Activated CD4-positive, alpha-beta T cell treated with anti-CD3 and anti-CD28 coated beads, Interleukin-2, amount 10 ng/mL, durations not matched to agents 24 days and 14 days (primary cell): Measurements from ENCODE around the gene ACTR6. TPM values are rescaled to one million over a fixed set of nuclear protein-coding genes. Genes with fewer than 3 reads are reported as not detected.
A peak's percentile ranks its signal among the peaks of the same experiment; 100 is the strongest.
"Not testable (repeated sequence)": the region's sequence is repeated elsewhere in the genome, so short reads cannot be mapped to it uniquely, and the experiment has no call there.

Experiments used
- DNase-seq: peaks from one replicate; pipeline ENCODE4 v3.0.0; 2022
- H3K27ac Mint-ChIP-seq: one replicate; pipeline ENCODE4 v1.8.0; 2022; ENCODE audit warnings: mild to moderate bottlenecking, mixed read lengths
- H3K27me3 Mint-ChIP-seq: one replicate; pipeline ENCODE4 v1.8.0; 2022; ENCODE audit warnings: mixed read lengths
- H3K36me3 Mint-ChIP-seq: one replicate; pipeline ENCODE4 v1.8.0; 2022; ENCODE audit warnings: low read depth, mild to moderate bottlenecking, mixed read lengths
- H3K4me1 Mint-ChIP-seq: one replicate; pipeline ENCODE4 v1.8.0; 2021; ENCODE audit warnings: mixed read lengths
- H3K4me3 Mint-ChIP-seq: one replicate; pipeline ENCODE4 v1.8.0; 2022; ENCODE audit warnings: mild to moderate bottlenecking, moderate library complexity, mixed read lengths
- H3K9me3 Mint-ChIP-seq: one replicate; pipeline ENCODE4 v1.8.0; 2021; ENCODE audit warnings: mixed read lengths
- intact Hi-C: fragments of 100-400 bp; cut with micrococcal nuclease; formaldehyde crosslinking; loops from one replicate; pipeline ENCODE4 v1.15.1; 2023
- total RNA-seq: library from RNA; stranded (reverse); gene quantifications from 2 replicates; pipeline ENCODE4 v1.2.3, GENCODE V29; 2022

The ACTR6 gene
- total RNA-seq, 1 donor from 2014 or later: 33.7 TPM

- intact Hi-C loops: no loop called here
- H3K27me3 Mint-ChIP-seq: no peaks in the 10 kb centered on the region
Measured at GRCh38 chr12:100249941-100250340, 49.3 kb downstream of the ACTR6 start.

GRCh38 chr12:100251917-100252316 lies 51.3 kb downstream of the ACTR6 start:
- H3K27me3 Mint-ChIP-seq: no peaks in the 10 kb centered on the region
- intact Hi-C loops: no loop called here
- no peak for DNase-seq
- no peak overlapping the region for H3K4me3 Mint-ChIP-seq
- H3K4me1 Mint-ChIP-seq: no peaks in the 10 kb centered on the region
- no peaks in the 10 kb centered on the region for H3K9me3 Mint-ChIP-seq
- H3K27ac Mint-ChIP-seq: no peak overlapping the region
- no peaks in the 10 kb centered on the region for H3K36me3 Mint-ChIP-seq

More at GRCh38 chr12:100249941-100250340, 49.3 kb downstream of the ACTR6 start:
- DNase-seq: no peak
- Mint-ChIP-seq H3K9me3 (no peaks in the 10 kb centered on the region), H3K27ac (no peak overlapping the region), H3K36me3 (no peaks in the 10 kb centered on the region), H3K4me3 (no peak overlapping the region), H3K4me1 (no peaks in the 10 kb centered on the region)

- Mint-ChIP-seq H3K27me3 (no peaks in the 10 kb centered on the region), H3K4me3 (no peak overlapping the region), H3K27ac (no peak overlapping the region), H3K9me3 (no peaks in the 10 kb centered on the region), H3K36me3 (no peaks in the 10 kb centered on the region), H3K4me1 (peaks cover 8% of the 10 kb centered on the region)
- DNase-seq: no peak
- intact Hi-C loops: no loop called here
Measured at GRCh38 chr12:100253437-100253836, 52.8 kb downstream of the ACTR6 start.

- no peak for DNase-seq
- no peak overlapping the region for H3K27ac Mint-ChIP-seq
- H3K9me3 Mint-ChIP-seq: no peaks in the 10 kb centered on the region
- H3K4me1 Mint-ChIP-seq: peaks cover 10% of the 10 kb centered on the region
- H3K36me3 Mint-ChIP-seq: no peaks in the 10 kb centered on the region
- intact Hi-C loops: no loop called here
- H3K27me3 Mint-ChIP-seq: no peaks in the 10 kb centered on the region
- H3K4me3 Mint-ChIP-seq: no peak overlapping the region
Measured at GRCh38 chr12:100254876-100255275, 54.3 kb downstream of the ACTR6 start.

GRCh38 chr12:100258127-100258526 lies 57.5 kb downstream of the ACTR6 start:
- Mint-ChIP-seq H3K9me3 (no peaks in the 10 kb centered on the region), H3K27me3 (no peaks in the 10 kb centered on the region), H3K4me1 (peaks cover 10% of the 10 kb centered on the region), H3K36me3 (no peaks in the 10 kb centered on the region), H3K27ac (no peak overlapping the region), H3K4me3 (no peak overlapping the region)
- intact Hi-C loops: no loop called here
- no peak for DNase-seq

- Mint-ChIP-seq H3K4me3 (no peak overlapping the region), H3K27me3 (no peaks in the 10 kb centered on the region), H3K9me3 (no peaks in the 10 kb centered on the region), H3K4me1 (peaks cover 11% of the 10 kb centered on the region), H3K27ac (no peak overlapping the region), H3K36me3 (peaks cover 2% of the 10 kb centered on the region)
- intact Hi-C loops: no loop called here
- no peak for DNase-seq
Measured at GRCh38 chr12:100263131-100263530, 62.5 kb downstream of the ACTR6 start.

GRCh38 chr12:100265107-100265506 lies 64.5 kb downstream of the ACTR6 start:
- H3K9me3 Mint-ChIP-seq, H3K36me3 Mint-ChIP-seq, H3K27ac Mint-ChIP-seq, H3K27me3 Mint-ChIP-seq, DNase-seq, H3K4me3 Mint-ChIP-seq: not testable (repeated sequence)
- intact Hi-C loops: loop anchor here (5.0 kb wide), 2 partner anchors 67 to 1797 kb away; partner anchors contain the start of gene WASHC3
- H3K4me1 Mint-ChIP-seq: peaks cover 17% of the 10 kb centered on the region

- Mint-ChIP-seq H3K4me1 (peaks cover 20% of the 10 kb centered on the region), H3K4me3 (peak overlapping the region; percentile 98), H3K27me3 (no peaks in the 10 kb centered on the region), H3K27ac (peak overlapping the region; percentile 99), H3K9me3 (no peaks in the 10 kb centered on the region), H3K36me3 (peaks cover 3% of the 10 kb centered on the region)
- no peak for DNase-seq
- intact Hi-C loops: loop anchor here (5.0 kb wide), 2 partner anchors 66 to 1796 kb away; partner anchors contain the start of gene WASHC3
Measured at GRCh38 chr12:100265732-100266584, 65.3 kb downstream of the ACTR6 start.

GRCh38 chr12:100266585-100266834 lies 65.9 kb downstream of the ACTR6 start:
- intact Hi-C loops: loop anchor here (5.0 kb wide), 2 partner anchors 66 to 1796 kb away; partner anchors contain the start of gene WASHC3
- Mint-ChIP-seq H3K27ac (peak overlapping the region; percentile 99), H3K9me3 (no peaks in the 10 kb centered on the region), H3K4me3 (peak overlapping the region; percentile 98), H3K36me3 (peaks cover 3% of the 10 kb centered on the region), H3K27me3 (no peaks in the 10 kb centered on the region), H3K4me1 (peaks cover 20% of the 10 kb centered on the region)
- DNase-seq: peak; percentile 98

DNA sequence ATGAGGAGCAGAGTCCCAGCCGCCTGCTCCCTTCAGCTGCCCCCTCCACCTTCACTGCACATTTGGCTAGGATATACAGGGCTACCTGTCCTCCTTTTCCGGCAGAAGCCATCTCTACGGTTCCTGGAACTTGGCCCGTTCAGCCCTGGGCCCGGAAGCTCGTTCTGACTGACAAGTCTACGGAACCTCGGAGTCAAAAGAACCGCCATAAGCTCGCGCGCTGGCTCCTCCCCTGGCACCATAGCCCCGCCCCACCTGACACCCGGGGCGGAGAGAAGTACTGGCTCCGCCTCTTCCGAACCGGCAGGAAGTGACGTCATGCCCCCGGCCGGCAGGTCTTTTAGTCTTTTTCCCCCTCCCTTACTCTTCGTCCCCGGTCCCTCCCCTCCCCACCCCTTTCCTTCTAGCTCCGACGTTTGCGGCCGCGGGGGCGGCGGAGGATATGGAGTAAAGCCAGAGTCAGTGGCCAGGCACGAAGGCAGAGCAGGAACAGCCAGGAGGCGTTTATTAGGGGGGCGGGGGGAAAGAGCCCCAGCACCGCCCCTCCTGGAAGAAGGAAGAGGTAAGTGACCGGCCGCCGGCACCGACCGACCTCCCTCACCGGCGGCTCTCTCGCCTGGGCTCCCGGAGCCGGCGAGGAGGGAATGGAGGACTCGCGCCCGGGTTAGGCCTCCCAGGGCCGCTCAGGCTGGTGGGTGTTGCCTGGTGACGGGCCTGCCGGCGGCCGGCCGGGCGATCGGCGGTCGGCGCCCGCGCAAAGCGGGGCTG lies 66.4 kb downstream of the ACTR6 start, which contains the start of the genes DEPDC4 and SCYL2:
DEPDC4 (minus strand) TSS at position 245 of the 768 bp plus-strand sequence; CDS start at position 242, 3 bp downstream.
SCYL2 (plus strand) TSS at position 343 of the 768 bp plus-strand sequence. CDS start 15,794 bp downstream, outside the sequence.
- Mint-ChIP-seq H3K27ac (peak within 1 kb of the TSS; percentile 99), H3K9me3 (no peaks in the 10 kb centered on the region), H3K4me3 (peak within 1 kb of the TSS; percentile 98), H3K4me1 (peaks cover 22% of the 10 kb centered on the region), H3K27me3 (no peaks in the 10 kb centered on the region), H3K36me3 (peaks cover 3% of the 10 kb centered on the region)
- intact Hi-C loops: loop anchor here (1.0 to 5.0 kb wide), 5 partner anchors 65 to 1795 kb away; partner anchors contain the start of genes ACTR6, BLTP3B, GAS2L3 and WASHC3
- DNase-seq: peak; percentile 97

DNA sequence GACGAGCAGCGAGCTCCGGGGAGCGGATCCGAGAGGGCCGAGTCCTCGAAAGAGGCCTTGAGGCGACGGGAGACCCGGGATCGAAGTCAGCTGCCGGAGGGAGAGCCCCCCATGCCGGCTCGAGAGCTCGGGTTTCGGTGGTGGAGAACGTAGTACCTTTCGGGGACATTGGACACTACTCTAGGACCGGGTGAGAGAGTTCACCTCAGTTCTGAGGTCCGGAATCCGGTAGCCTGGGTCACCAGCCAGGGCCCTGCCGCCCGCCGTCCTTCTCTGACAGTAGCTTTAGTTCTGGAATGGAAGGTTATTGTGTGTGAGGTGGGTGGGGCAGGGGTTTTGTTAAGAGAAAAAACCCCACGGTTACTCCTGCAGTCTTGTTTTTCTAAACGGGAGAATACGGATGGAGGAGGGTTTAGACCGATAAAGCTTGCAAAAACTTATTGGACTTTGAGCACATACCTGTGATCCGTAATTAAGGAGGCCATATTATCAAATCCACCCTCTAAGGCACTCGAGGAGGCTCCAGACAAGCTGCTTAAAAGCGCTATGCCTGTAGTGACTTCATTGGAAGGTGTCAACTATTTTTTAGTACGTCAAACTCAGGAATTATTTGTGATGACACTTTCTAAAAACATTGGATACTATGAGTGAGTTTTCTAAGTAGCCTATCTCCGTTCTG lies 67.1 kb downstream of the ACTR6 start:
- DNase-seq: no peak
- intact Hi-C loops: loop anchor here (1.0 to 5.0 kb wide), 5 partner anchors 65 to 1795 kb away; partner anchors contain the start of genes ACTR6, BLTP3B, GAS2L3 and WASHC3
- peak overlapping the region; percentile 99 for H3K27ac Mint-ChIP-seq
- peaks cover 3% of the 10 kb centered on the region for H3K36me3 Mint-ChIP-seq
- H3K9me3 Mint-ChIP-seq: no peaks in the 10 kb centered on the region
- no peaks in the 10 kb centered on the region for H3K27me3 Mint-ChIP-seq
- H3K4me3 Mint-ChIP-seq: peak overlapping the region; percentile 98
- H3K4me1 Mint-ChIP-seq: peaks cover 22% of the 10 kb centered on the region

DNA sequence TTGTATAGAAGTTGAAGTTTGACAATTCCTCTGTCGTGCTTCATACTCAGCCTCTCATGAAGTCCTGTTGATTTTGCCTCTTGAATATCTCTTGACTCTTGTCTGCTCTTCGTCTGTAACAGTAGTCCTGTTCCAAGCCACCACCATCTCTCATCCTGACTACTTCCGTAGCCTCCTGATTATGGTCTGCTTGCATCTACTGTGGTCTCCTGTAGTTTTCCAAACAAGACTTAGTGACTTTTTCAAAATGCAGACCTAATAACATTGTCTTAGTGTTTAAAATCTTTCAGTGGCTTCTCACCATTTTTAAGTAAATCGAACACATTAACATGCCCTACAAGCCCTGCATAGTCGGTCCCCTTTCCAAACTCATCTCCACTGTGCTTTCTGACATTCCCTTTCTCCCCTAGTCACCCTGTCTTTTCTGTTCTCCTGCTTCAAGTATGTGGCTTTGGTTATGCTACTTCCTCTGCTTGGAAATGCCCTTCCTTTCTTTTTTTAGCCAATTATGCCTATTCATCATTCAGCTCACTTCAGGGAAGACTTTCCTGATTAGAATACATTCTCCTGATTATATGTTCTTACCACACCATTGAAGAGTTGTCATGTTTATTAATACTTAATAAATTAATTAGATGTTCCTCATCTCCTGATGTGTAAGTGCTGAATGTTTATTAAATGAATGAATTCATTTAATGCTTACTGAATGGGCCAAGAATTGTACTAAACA lies 68.4 kb downstream of the ACTR6 start:
- intact Hi-C loops: loop anchor here (5.0 kb wide), 2 partner anchors 63 to 1793 kb away; partner anchors contain the start of gene WASHC3
- no peak for DNase-seq
- H3K36me3 Mint-ChIP-seq: peaks cover 7% of the 10 kb centered on the region

GRCh38 chr12:100273782-100274181 lies 73.2 kb downstream of the ACTR6 start:
- Mint-ChIP-seq H3K27me3 (no peaks in the 10 kb centered on the region), H3K4me3 (no peak overlapping the region), H3K9me3 (no peaks in the 10 kb centered on the region), H3K27ac (no peak overlapping the region), H3K36me3 (peaks cover 16% of the 10 kb centered on the region), H3K4me1 (peaks cover 24% of the 10 kb centered on the region)
- DNase-seq: no peak
- intact Hi-C loops: no loop called here

More for the DNA sequence above, 68.4 kb downstream of the ACTR6 start:
- H3K9me3 Mint-ChIP-seq: no peaks in the 10 kb centered on the region
- H3K27me3 Mint-ChIP-seq: no peaks in the 10 kb centered on the region
- peak overlapping the region; percentile 12 for H3K27ac Mint-ChIP-seq
- peak overlapping the region; percentile 98 for H3K4me3 Mint-ChIP-seq
- H3K4me1 Mint-ChIP-seq: peaks cover 28% of the 10 kb centered on the region
